H1 (cell line): ENCODE data around the gene AK2. TPM values are rescaled to one million over a fixed set of nuclear protein-coding genes. Genes with fewer than 3 reads are reported as not detected.

Experiments
- ATF2 ChIP-seq: IDR thresholded peaks from 2 replicates; pipeline ENCODE4 v1.6.1; 2012; ENCODE audit warnings: low read length, inconsistent platforms
- EZH2 ChIP-seq: fragments of 200-600 bp; sonication (generic); IDR thresholded peaks from 2 replicates; pipeline ENCODE4 v1.7.1; 2012; ENCODE audit warnings: low read depth, mild to moderate bottlenecking, moderate library complexity, low read length, inconsistent platforms; ENCODE audit not compliant: severe bottlenecking
- MAX ChIP-seq: IDR thresholded peaks from 2 replicates; pipeline ENCODE4 v1.6.1; 2012; ENCODE audit warnings: inconsistent platforms
- SRF ChIP-seq: IDR thresholded peaks from 2 replicates; pipeline ENCODE4 v1.6.1; 2011; ENCODE audit warnings: mild to moderate bottlenecking, low read depth, low read length, moderate library complexity
- polyA plus RNA-seq, 7 experiments: library from polyadenylated mRNA; depleted of rRNA in 3 of 7; stranded (reverse) in 5 of 7; unstranded in 2 of 7; fragments of >200 nt in 5 of 7; fragments of 200-250 nt in 2 of 7; gene quantifications; 1 replicate in 5 of 7; 2 replicates in 1 of 7; 4 replicates in 1 of 7; pipeline versions ENCODE4 v1.2.1 to v1.2.3, GENCODE V29; 2011 to 2013; ENCODE audit warnings: missing spikeins in 2 of 7, mixed read lengths in 2 of 7
- total RNA-seq: library from RNA; stranded (reverse); fragmentation: NEBNext Ultra II Directional; extraction: Animal tissue kit (Norgen Biotek cat#: 25700); gene quantifications from 2 replicates; pipeline ENCODE4 v1.2.1, GENCODE V29; 2021

Gene AK2
- total and polyA plus RNA-seq, 2 of the 8 experiments (the other 6 are each of a cell fraction or from before 2014, with no cell fraction given), result 92.3 to 137 TPM

GRCh38 chr1:33042831-33043230 is 6.1 kb upstream of the AK2 start (continued):
- TF ChIP-seq MAX (no peak), ATF2 (no peak), EZH2 (no peak), SRF (no peak)
